Activated CD4-positive, alpha-beta T cell treated with anti-CD3 and anti-CD28 coated beads, Interleukin-2, amount 50 U/mL, for 48 hours (primary cell): ENCODE data around the gene DNAJB12.
"Not testable (repeated sequence)": the region's sequence is repeated elsewhere in the genome, so short reads cannot be mapped to it uniquely, and the experiment has no call there.

Experiments used
- DNase-seq, 2 experiments: peaks; one replicate each; pipeline ENCODE4 v3.0.0-alpha.2; 2020

Gene DNAJB12

GRCh38 chr10:72354356-72355213 is at the start of gene DNAJB12:
Gene DNAJB12, minus strand, starts transcription at chr10:72354919. Its CDS starts 22 bp downstream, at chr10:72354897.
- peak; percentile 89 to 91 for DNase-seq

GRCh38 chr10:72395581-72395980 is 40.9 kb upstream of the DNAJB12 start:
- DNase-seq, result not testable (repeated sequence)

DNA sequence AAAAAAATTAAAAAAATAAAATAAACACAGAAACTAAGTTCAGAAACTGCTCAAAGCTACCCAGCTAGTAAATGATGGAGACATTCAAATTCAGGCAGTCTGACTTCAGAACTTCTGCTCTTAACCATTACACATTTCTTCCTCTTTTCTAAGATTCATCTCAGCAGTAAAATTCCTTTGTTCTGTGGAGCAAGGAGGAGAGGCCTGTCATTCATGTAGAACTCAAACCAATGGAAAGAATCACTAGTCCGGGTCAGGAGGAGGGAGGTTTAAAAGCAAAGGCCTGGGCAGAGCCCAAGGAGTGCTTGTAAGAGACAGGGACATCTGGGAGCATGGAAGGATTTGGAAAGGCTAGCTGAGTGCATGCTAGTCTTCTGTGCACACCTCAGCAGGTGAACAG is 37.9 kb upstream of the DNAJB12 start:
- DNase-seq, result no peak

GRCh38 chr10:72390764-72391163 is 36.0 kb upstream of the DNAJB12 start:
- DNase-seq, result no peak

DNA sequence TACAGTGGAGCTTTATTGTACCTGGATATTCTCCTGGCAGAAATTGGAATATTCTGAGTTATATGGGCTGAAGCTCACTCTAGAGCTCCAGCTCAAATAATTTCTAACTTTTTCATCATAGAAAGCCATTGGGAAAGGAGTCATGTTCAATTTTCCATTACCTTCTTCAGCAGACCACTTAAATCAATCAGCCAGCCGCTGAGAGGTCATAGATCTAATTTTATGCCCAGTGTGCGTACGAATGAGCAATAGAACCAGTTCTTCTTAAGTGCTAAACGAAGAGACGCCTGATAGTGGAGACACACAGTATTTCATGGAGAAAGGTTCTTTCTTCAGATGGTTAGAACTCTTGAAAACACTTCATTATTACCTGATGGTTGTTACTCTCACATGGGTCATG is 35.0 kb upstream of the DNAJB12 start:
- no peak for DNase-seq

GRCh38 chr10:72389014-72389413 is 34.3 kb upstream of the DNAJB12 start:
- DNase-seq, result no peak

GRCh38 chr10:72388062-72388461 is 33.3 kb upstream of the DNAJB12 start:
- no peak for DNase-seq

DNA sequence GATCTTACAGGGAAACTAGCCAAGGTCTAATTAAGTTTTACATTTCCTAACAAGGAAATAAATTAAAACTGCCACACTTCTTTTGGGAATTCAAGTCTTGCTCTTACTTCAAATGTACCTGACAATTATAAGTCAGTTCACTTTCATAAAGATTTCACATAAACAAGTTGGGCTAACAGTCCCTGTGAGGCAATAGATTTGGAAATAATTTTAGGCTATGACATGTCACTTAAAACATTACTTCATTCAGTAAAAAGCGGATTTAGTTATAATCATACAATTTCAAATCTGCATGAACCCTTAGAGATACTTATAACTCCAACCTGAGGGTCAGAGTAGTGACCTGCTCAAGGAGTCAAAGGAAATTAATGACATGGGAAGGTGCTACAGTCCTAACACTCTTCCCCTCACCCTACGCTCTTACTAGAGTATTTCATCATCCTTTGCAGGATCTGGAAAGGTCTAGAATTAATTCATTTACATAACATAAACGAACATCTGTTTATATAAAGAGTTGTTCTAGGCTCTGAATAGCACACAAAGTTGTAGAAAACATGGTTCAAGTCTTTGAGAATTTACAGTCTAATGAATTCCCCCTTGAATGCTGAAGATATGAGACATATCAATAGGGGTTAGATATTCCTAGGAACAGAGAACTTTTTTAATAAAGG is 32.3 kb upstream of the DNAJB12 start:
- DNase-seq, result no peak

GRCh38 chr10:72385724-72386123 is 31.0 kb upstream of the DNAJB12 start:
- no peak for DNase-seq

- DNase-seq, result not testable (repeated sequence)
These were observed 30.3 kb upstream of the DNAJB12 start for GRCh38 chr10:72384982-72385381.

GRCh38 chr10:72379776-72380175 is 25.1 kb upstream of the DNAJB12 start:
- DNase-seq, result no peak

DNA sequence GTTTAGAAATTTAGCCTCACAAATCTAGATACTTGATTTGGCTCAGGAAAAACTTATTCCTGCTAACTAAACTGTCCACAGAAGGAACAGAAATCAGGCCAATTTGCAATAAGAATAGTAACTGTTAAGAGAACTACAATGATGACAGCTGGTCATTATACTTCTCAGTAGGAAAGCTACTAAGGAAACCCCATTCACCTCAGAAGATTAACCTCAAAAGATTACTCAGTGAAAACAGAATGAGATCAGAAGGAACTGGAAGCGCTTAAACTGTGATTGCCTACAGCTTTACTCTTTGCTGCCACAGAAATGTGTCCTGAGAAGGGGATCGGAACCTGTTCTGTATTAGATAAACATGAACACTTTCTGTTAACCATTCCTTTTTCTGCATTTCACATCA is 24.3 kb upstream of the DNAJB12 start:
- no peak for DNase-seq

GRCh38 chr10:72375585-72375984 is 20.9 kb upstream of the DNAJB12 start:
- no peak for DNase-seq

- no peak for DNase-seq
These were observed 20.5 kb upstream of the DNAJB12 start for GRCh38 chr10:72375173-72375572.

DNA sequence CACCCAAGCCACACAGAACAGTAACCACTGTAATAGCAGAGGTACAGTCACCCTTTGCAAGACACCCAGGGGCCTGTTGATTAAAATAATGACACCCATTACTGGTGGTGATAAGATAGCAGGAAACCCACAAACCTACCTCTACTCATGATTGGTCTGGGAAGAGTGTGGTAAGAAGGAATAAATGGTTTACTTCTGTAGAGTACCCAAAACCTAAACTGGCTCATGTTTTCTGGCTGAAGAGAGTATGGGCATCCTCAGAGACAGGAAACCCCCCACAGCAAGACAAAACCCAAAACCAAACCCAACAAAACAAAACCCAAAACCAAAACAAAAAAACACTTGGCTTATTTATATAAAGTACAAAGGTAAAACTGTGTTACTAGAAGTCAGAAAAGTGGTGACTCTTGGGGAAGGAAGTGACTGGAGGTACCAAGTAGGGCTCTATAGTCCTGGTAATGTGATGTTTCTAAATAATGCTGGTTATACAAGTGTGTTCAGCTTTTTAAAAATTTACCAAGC is 15.5 kb upstream of the DNAJB12 start:
- DNase-seq, result no peak

GRCh38 chr10:72367301-72367960 is 12.7 kb upstream of the DNAJB12 start:
- no peak for DNase-seq

DNA sequence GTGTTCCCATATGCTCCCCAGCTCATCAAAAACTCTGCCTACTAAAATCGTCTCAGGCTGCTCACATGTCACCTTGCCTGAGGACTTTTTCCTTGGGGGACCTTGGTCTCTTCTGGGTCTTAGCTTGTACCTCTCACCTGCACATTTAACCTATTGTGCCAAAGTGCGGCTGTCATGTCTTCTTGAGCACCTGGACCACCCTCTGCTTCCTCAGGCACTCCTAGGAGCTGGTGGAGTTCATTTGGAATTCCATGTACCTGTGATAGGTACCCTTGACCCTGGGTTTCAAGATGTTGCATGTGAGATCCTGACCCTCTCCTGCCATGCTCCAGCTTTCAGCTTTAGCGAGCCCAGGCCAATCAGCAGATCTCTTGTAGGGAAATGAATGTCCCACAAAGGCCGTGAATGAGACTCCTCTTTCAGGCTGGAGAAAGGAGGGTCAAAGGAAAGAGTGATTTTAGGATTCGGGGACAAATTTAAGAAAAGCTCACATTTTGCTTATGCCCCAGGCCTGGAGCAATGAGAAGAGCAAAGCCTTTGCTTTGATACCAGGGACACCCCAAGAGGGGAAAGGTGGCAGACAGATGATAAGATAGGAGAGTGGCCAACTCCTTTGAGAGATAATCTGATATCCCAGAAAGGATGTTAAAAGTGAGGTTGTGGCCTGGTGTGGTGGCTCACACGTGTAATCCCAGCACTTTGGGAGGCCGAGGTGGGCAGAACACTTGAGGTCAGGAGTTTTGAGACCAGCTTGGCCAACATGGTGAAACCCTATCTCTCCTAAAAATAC is 10.6 kb upstream of the DNAJB12 start:
- DNase-seq, result no peak

GRCh38 chr10:72364239-72364777 is 9.6 kb upstream of the DNAJB12 start:
- DNase-seq, result peak; percentile 87 to 89

DNA sequence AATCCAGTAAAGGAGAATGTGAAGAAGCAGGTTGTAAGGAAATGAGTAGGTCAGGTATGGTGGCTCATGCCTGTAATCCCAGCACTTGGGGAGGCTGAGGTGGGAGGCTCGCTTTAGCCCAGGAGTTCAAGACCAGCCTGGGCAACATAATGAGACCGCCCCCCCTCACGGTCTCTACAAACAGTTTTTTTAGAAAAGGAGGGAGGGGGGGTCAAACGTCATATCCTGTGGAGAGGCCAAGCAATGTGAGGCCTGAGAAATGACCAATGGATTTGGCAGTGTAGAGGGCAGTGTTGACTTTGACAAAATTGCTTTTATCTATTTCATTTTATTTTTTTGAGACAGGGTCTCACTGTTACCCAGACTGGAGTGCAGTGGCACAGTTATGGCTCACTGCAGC is 2.3 kb upstream of the DNAJB12 start:
- DNase-seq, result no peak

DNA sequence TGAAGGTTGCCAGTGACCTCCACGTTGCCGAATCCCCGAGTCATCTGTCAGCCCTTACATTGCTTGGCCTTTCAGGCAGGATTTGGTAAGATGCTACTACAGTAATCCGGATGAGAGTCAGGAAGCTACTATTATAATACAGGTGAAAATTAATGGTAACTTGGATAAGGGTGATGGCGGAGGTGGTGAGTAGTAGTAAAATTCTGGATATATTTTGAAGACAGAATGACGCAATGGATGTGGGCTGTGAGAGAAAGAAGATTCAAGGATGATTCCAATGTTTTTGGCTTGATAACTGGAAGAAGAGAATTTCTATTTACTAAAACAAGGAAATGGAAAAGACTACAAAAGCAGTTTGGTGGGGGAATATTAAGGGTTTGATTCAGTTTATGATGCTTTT is 1.4 kb upstream of the DNAJB12 start:
- no peak for DNase-seq

- DNase-seq, result no peak
These were observed 466 bp upstream of the DNAJB12 start for GRCh38 chr10:72355214-72355555.

GRCh38 chr10:72353965-72354355 is 759 bp downstream of the DNAJB12 start:
- DNase-seq, result no peak
